Sigmoid colon (tissue), 7 donors: ENCODE data around the gene RAD9A. TPM values are rescaled to one million over a fixed set of nuclear protein-coding genes. Genes with fewer than 3 reads are reported as not detected.

ENCODE experiments used
- DNase-seq: peaks from one replicate; pipeline ENCODE4 v3.0.0-alpha.2; 2019
- H3K27ac ChIP-seq, 4 donors: fragments of 200-600 bp; sonication (generic); one replicate each; pipeline ENCODE4 v1.5.1; 2016 to 2019; ENCODE audit warnings: mild to moderate bottlenecking in 1 of 4
- H3K27me3 ChIP-seq, 3 donors: fragments of 200-600 bp; sonication (generic); one replicate each; pipeline ENCODE4 v1.5.1; 2019; ENCODE audit warnings: mild to moderate bottlenecking in 1 of 3
- H3K36me3 ChIP-seq, 4 donors: fragments of 200-600 bp; sonication (generic); one replicate each; pipeline ENCODE4 v1.5.1; 2016 to 2019
- H3K4me1 ChIP-seq, 4 donors: fragments of 200-600 bp; sonication (generic); one replicate each; pipeline ENCODE4 v1.5.1; 2017 to 2019
- H3K4me3 ChIP-seq, 4 donors: fragments of 200-600 bp; sonication (generic); one replicate each; pipeline ENCODE4 v1.5.1; 2017 to 2019; ENCODE audit warnings: mild to moderate bottlenecking in 2 of 4, moderate library complexity in 1 of 4
- H3K9me3 ChIP-seq, 4 donors: fragments of 200-600 bp in 3 of 4; sonication (generic) in 3 of 4; one replicate each; pipeline versions ENCODE4 v1.5.1 to v1.6.1; 2013 to 2019
- EP300 ChIP-seq, 4 donors: sonication (generic); formaldehyde crosslinking; IDR thresholded peaks; one replicate each; pipeline ENCODE4 v1.6.1; 2017; ENCODE audit warnings: antibody characterized with exemption in 4 of 4
- POLR2A ChIP-seq, 2 donors: fragments of 450-650 bp; IDR thresholded peaks; one replicate each; pipeline ENCODE4 v1.6.1; 2016; ENCODE audit warnings: antibody characterized with exemption in 2 of 2, mild to moderate bottlenecking in 2 of 2, moderate library complexity in 2 of 2
- POLR2AphosphoS5 ChIP-seq, 4 donors: sonication (generic); formaldehyde crosslinking; IDR thresholded peaks; one replicate each; pipeline ENCODE4 v1.6.1; 2017; ENCODE audit warnings: antibody characterized with exemption in 4 of 4
- WGBS, 2 donors: extraction: QIAGEN DNeasy Blood & Tissue Kit; methylation state at CpG; one replicate each; pipeline ENCODE4 v1.1.7; 2013; 5-methylcytosine and 5-hydroxymethylcytosine counted together
- intact Hi-C: fragments of 100-400 bp; cut with DNase I; formaldehyde crosslinking; loops from one replicate; pipeline ENCODE4 v1.15.1; 2023
- polyA plus RNA-seq, 3 donors: library from polyadenylated mRNA; stranded (reverse); fragments of 200-250 nt; gene quantifications; one replicate each; pipeline ENCODE4 v1.2.3, GENCODE V29; 2013
- total RNA-seq, 4 donors: library from RNA; depleted of rRNA; stranded (reverse); fragments of >200 nt; gene quantifications; one replicate each; pipeline ENCODE4 v1.1.0, GENCODE V29; 2016
- TF ChIP-seq, protein P1 (sequence below), 4 experiments: fragments of 450-650 bp in 3 of 4; fragments of 200-600 bp in 1 of 4; IDR thresholded peaks; one replicate each; pipeline ENCODE4 v1.5.1; 2016 to 2019; ENCODE audit warnings: antibody characterized with exemption in 4 of 4, mild to moderate bottlenecking in 3 of 4, moderate library complexity in 2 of 4
- donor health status: healthy with polysubstance abuse.
- donor health status: Bipolar disorder and iron deficiency.
- donor health status: healthy.

RAD9A gene
- total and polyA plus RNA-seq, 7 donors: 6.5 to 33.9 (median 15.8) TPM

DNA sequence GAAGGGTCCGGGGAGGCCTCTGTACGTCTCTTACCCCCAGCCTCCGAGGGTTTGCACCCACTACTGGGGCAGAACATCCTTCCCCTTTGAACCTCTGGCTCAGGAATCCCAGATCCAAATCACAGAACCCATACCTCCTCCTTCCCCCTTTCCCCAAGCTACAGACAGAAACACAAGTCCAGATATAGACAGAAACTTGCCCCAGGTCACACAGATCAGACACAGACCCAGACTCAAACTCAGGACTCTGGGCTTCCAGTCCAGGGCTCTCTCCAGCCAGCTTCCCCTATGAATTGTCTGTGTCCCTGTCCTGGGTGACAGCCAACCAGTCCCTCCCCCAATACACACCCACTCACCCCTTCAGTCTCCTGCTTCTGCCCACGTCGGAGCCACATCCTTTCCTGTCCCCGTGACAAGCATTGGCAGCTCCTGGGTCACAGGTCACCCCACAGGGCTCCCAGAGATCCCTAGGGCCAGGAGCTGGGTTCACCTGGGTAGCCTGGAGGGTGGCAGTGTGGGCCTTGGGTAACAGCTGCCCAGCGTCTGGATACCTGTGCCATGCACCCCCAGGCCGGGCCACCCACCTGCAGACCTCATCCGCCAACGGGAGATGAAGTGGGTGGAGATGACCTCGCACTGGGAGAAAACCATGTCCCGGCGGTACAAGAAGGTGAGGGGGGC is 12.9 kb downstream of the RAD9A start:
- no peak for TF ChIP-seq POLR2AphosphoS5 (IDR thresholded peaks at IDR 0.05)
- no peak for TF ChIP-seq EP300 (IDR thresholded peaks at IDR 0.05)
- TF ChIP-seq, protein P1, sequence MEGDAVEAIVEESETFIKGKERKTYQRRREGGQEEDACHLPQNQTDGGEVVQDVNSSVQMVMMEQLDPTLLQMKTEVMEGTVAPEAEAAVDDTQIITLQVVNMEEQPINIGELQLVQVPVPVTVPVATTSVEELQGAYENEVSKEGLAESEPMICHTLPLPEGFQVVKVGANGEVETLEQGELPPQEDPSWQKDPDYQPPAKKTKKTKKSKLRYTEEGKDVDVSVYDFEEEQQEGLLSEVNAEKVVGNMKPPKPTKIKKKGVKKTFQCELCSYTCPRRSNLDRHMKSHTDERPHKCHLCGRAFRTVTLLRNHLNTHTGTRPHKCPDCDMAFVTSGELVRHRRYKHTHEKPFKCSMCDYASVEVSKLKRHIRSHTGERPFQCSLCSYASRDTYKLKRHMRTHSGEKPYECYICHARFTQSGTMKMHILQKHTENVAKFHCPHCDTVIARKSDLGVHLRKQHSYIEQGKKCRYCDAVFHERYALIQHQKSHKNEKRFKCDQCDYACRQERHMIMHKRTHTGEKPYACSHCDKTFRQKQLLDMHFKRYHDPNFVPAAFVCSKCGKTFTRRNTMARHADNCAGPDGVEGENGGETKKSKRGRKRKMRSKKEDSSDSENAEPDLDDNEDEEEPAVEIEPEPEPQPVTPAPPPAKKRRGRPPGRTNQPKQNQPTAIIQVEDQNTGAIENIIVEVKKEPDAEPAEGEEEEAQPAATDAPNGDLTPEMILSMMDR (IDR thresholded peaks at IDR 0.05): no peak
- no peak for TF ChIP-seq POLR2A (IDR thresholded peaks at IDR 0.05)
- WGBS, 2 donors: 54 to 74% methylated on average over 13 of the region's 13 CpGs
- Histone ChIP-seq H3K4me3 (peak overlapping the region in 1 of 4 donors; percentile 23), H3K27ac (no peak overlapping the region), H3K36me3 (peaks cover 0 to 2% (median under 1%) of the 10 kb centered on the region in 4 donors), H3K9me3 (no peaks in the 10 kb centered on the region), H3K4me1 (peaks cover 0 to 30% (median 20%) of the 10 kb centered on the region in 4 donors), H3K27me3 (peaks cover 13 to 62% (median 30%) of the 10 kb centered on the region in 3 donors)
- intact Hi-C loops: loop anchor here (5.0 kb wide), 1 partner anchor 78 kb away; the partner anchor contains the start of gene AIP
- no peak for DNase-seq

DNA sequence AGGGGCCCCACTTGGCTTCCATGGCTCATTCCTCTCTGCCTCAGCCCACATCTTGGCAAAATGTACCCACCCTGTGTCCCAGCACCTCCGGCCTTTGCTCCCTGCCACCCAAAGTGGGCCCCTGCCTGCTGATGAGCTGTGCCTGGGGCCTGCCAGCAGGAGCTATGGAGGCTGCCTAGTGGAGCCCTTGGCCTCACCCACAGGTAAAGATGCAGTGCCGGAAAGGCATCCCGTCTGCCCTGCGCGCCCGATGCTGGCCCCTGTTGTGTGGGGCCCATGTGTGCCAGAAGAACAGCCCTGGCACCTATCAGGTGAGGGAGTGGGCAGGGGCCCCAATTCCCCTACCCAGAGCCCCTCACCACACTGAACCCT is 13.4 kb downstream of the RAD9A start:
- 74 to 93% methylated on average over 6 of the region's 6 CpGs for WGBS, 2 donors
- Histone ChIP-seq H3K36me3 (no peaks in the 10 kb centered on the region), H3K4me1 (peaks cover 0 to 25% (median 15%) of the 10 kb centered on the region in 4 donors), H3K27me3 (peaks cover 18 to 67% (median 33%) of the 10 kb centered on the region in 3 donors), H3K27ac (no peak overlapping the region), H3K4me3 (no peak overlapping the region), H3K9me3 (no peaks in the 10 kb centered on the region)
- intact Hi-C loops: no loop called here
- no peak for TF ChIP-seq POLR2A (IDR thresholded peaks at IDR 0.05)
- TF ChIP-seq, protein P1 (IDR thresholded peaks at IDR 0.05): no peak
- TF ChIP-seq POLR2AphosphoS5 (IDR thresholded peaks at IDR 0.05): no peak
- no peak for TF ChIP-seq EP300 (IDR thresholded peaks at IDR 0.05)
- no peak for DNase-seq

DNA sequence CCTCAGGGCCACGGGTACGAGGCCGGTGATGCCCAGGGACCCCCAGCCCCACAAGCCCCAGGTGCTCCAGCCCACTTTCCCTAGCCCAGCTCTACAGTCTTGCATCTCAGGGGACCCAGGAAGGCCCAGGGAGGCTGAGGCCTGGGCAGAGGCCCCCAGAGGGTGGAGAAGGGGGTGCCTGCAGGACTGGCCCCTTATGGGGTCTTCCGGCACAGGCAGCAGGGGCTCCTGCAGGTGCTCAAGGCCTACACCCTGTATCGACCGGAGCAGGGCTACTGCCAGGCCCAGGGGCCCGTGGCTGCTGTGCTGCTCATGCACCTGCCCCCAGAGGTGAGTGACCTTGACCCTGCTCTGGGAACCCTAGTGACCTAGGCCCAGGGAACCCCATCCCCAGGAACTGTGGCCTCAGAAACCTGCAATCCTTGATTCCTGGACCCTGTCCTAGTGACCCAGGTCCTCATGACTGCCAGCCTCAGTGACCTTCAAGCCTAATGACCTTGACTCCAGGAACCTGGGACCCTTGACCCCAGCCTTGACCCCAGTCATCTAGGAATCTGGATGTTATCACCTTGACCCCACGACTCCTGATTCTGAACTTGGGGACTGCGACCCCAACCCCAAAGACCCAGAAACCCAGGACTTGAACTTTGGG is 14.0 kb downstream of the RAD9A start:
- H3K4me3 ChIP-seq: no peak overlapping the region
- TF ChIP-seq, protein P1 (IDR thresholded peaks at IDR 0.05): no peak
- TF ChIP-seq EP300 (IDR thresholded peaks at IDR 0.05) (no peak), POLR2AphosphoS5 (IDR thresholded peaks at IDR 0.05) (no peak), POLR2A (IDR thresholded peaks at IDR 0.05) (no peak)
- H3K9me3 ChIP-seq: no peaks in the 10 kb centered on the region
- H3K4me1 ChIP-seq: peaks cover 0 to 19% (median 8%) of the 10 kb centered on the region in 4 donors
- H3K27ac ChIP-seq: no peak overlapping the region
- 82 to 93% methylated on average over 9 of the region's 9 CpGs for WGBS, 2 donors
- no peaks in the 10 kb centered on the region for H3K36me3 ChIP-seq
- DNase-seq: no peak
- intact Hi-C loops: no loop called here
- H3K27me3 ChIP-seq: peaks cover 21 to 73% (median 39%) of the 10 kb centered on the region in 3 donors

DNA sequence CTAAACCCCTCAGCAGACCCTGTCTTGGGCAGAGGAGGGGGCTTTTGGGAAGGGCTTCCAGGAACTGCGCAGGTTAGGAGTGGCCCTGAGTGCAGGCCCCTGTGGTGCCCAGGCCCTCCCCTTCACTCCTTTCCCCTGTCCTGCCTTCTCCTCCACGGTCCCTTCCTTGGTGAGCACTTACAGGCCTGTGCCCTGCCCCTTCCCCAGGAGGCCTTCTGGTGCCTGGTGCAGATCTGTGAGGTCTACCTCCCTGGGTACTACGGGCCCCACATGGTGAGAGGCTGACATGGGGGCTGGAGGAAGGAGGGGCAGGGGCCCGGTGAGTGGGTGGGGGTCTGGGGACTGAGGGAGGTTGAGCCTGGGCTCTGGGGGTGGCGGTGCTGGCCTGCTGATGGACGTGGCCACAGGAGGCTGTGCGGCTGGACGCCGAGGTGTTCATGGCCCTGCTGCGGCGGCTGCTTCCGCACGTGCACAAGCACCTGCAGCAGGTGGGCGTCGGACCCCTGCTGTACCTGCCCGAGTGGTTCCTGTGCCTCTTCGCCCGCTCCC is 14.7 kb downstream of the RAD9A start:
- no peak for TF ChIP-seq EP300 (IDR thresholded peaks at IDR 0.05)
- no peak for TF ChIP-seq POLR2AphosphoS5 (IDR thresholded peaks at IDR 0.05)
- TF ChIP-seq, protein P1 (IDR thresholded peaks at IDR 0.05): no peak
- no peak for TF ChIP-seq POLR2A (IDR thresholded peaks at IDR 0.05)
- H3K27me3 ChIP-seq: peaks cover 26 to 80% (median 46%) of the 10 kb centered on the region in 3 donors
- H3K4me3 ChIP-seq: no peak overlapping the region
- H3K36me3 ChIP-seq: no peaks in the 10 kb centered on the region
- DNase-seq: no peak
- no peaks in the 10 kb centered on the region for H3K9me3 ChIP-seq
- no peak overlapping the region for H3K27ac ChIP-seq
- intact Hi-C loops: no loop called here
- WGBS, 2 donors: 81 to 84% methylated on average over 18 of the region's 18 CpGs
- peaks cover 0 to 14% (median 7%) of the 10 kb centered on the region in 4 donors for H3K4me1 ChIP-seq
